DMS53 treated with DMSO at 0.1 percent for 48 hours (cell line): ENCODE data around the gene BCL2L2.
"Not testable (repeated sequence)": the region's sequence is repeated elsewhere in the genome, so short reads cannot be mapped to it uniquely, and the experiment has no call there.

Experiments
- DNase-seq: peaks from one replicate; lab custom pipeline; 2025; ENCODE audit not compliant: unreplicated experiment; lab: John Stamatoyannopoulos, UW

BCL2L2 gene

GRCh38 chr14:23322568-23323517 is 16.2 kb downstream of the BCL2L2 start:
- no peak for DNase-seq

- DNase-seq: no peak
Measured at GRCh38 chr14:23323838-23324454, 17.3 kb downstream of the BCL2L2 start.

- DNase-seq: no peak
Measured at GRCh38 chr14:23324455-23324846, 17.8 kb downstream of the BCL2L2 start.

GRCh38 chr14:23324993-23325392 is 18.4 kb downstream of the BCL2L2 start:
- no peak for DNase-seq

DNA sequence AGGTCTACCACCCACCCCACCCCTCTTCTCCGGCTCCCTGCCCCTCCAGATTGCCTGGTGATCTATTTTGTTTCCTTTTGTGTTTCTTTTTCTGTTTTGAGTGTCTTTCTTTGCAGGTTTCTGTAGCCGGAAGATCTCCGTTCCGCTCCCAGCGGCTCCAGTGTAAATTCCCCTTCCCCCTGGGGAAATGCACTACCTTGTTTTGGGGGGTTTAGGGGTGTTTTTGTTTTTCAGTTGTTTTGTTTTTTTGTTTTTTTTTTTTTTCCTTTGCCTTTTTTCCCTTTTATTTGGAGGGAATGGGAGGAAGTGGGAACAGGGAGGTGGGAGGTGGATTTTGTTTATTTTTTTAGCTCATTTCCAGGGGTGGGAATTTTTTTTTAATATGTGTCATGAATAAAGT is 19.1 kb downstream of the BCL2L2 start:
- DNase-seq: not testable (repeated sequence)

GRCh38 chr14:23326491-23327332 is 20.1 kb downstream of the BCL2L2 start:
- no peak for DNase-seq

- peak; percentile 55 for DNase-seq
Measured at GRCh38 chr14:23327947-23328744, 21.5 kb downstream of the BCL2L2 start.

GRCh38 chr14:23335623-23336022 is 29.0 kb downstream of the BCL2L2 start:
- no peak for DNase-seq

DNA sequence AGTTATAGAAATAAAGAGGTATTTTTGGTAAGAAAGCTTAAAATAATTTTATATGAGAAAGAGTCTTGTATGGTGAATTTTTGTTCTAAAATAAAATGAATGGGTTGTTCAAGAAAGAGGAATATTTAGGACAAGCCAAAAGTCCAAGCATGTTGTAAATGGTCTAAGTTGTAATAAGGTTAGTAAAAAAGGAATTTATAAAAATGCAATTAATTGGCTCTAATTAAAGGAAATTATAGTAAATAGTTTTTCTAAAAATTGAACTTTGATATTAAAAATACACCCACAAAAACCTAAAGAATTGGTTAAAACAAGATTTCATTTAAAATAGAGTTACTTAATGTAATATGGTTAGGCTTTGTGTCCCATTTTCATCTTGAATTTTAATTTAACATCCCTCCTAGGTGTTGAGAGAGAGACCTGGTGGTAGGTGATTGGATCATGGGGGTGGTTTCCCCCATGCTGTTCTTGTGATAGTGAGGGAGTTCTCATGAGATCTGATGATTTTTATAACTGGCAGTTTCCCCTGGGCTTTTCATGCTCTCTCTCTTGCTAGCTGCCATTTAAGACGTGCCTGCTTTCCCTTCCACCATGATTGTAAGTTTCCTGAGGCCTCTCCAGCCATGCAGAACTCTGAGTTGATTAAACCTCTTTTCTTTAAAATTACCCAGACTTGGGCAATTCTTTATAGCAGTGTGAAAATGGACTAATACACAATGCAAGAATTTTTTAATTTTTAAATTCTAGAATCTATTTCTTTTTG is 33.1 kb downstream of the BCL2L2 start:
- no peak for DNase-seq

- no peak for DNase-seq
Measured at GRCh38 chr14:23344481-23344880, 37.8 kb downstream of the BCL2L2 start.

DNA sequence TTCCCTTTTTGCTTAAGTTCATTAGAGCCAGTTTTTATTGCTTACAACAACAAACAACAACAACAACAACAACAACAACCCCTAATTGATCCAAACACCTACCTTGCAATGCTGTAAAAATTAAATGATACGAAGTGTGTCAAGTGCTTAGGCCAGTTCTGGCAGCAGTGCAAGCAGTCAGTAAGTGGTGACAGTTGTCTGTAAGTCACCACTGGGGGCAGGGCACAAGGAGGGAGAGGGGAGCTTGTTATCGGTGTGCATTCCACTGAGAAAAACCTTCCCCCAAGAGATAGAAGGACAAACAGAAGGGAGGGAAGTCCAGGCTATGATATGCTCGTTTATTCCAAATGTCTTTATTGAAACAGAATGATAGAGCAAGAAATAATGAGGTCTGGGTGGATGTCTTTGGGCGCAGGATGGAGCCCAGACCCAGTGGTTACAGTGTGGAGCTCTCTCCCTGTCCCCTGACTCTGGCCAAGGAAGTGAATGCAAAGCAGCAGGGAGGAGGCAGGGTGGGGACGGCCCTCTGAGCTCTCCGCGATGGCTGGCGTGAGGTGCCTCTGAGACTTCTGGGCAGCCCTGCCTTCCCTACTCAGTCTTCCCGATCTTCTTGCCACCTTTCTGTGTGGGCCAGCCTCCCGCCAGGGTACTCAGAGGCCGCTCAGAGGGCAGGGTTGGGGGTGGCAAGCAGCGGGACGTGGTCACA is 39.5 kb downstream of the BCL2L2 start:
- DNase-seq: no peak

DNA sequence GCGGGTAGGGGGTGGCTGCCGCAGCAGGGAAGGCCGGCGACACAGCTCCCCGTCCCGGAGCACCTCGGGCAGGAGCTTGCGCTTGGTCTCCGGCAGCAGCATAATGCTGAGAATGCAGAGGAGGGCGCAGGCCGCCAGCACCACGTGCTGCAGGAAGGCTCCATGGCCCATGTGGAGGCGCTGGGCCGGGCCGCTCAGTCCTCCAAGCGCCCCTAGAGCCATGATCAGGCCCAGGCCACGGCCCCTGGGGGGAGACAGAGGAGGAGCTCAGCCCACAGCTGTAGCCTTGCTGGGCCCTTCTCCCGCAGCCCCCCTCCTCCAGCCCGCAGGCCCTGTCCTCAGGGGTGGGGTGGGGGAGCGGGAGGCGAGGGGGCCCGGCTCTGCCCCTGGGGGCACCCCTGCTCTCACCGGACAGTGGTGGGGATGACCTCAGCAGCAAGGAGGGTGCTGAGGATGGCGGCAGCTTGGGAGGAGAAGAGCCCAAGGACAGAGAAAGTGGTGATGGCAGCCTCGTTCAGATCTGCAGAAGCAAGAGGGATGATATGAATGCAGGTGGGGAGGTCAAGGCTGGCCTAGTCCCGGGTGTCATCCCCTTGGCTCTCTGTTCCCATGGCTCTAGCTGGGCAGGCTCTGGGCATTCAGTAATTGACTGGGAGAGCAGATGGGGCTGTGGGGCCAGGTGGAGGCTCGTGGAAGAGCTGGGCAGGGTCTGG is 40.2 kb downstream of the BCL2L2 start:
- no peak for DNase-seq

- DNase-seq: no peak
Measured at GRCh38 chr14:23347406-23348296, 41.0 kb downstream of the BCL2L2 start.

DNA sequence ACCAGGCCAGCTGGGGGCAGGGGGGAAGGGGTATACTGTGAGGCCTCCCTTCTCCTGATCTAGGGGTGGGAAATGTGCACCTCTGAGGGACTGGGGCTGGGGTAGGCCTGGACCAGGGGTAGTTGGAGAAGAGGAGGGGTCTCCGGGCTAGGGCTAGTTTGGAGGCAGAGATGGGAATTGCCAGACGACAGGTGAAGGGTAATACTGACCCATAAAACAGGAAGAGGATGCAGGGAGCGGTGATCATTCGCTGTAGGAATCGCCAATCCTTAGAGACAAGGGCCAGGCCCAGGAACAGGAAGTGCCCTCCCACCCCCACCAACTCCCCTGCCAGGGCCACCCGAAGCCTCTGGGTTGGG is 41.6 kb downstream of the BCL2L2 start:
- DNase-seq: no peak

- no peak for DNase-seq
Measured at GRCh38 chr14:23349156-23349845, 42.7 kb downstream of the BCL2L2 start.

GRCh38 chr14:23351681-23352505 is 45.3 kb downstream of the BCL2L2 start:
- no peak for DNase-seq
